NB4 (cell line): Measurements from ENCODE around the gene ACOD1.

Source experiments
- CTCF ChIP-seq: IDR thresholded peaks from one replicate; pipeline ENCODE4 v1.5.1; 2012; ENCODE audit warnings: low read depth, low read length
- MYC ChIP-seq: IDR thresholded peaks from 2 replicates; pipeline ENCODE4 v1.6.1; 2011; ENCODE audit warnings: low read depth, low read length

GRCh38 chr13:77001963-77002587, 53.8 kb downstream of the ACOD1 start:
- TF ChIP-seq MYC = 0 out of 2 replicates have a peak, but pooled peaks have one; percentile 7
- no peak for TF ChIP-seq CTCF
